Measurements from ENCODE around the gene CDK12. TPM values are rescaled to one million over a fixed set of nuclear protein-coding genes. Genes with fewer than 3 reads are reported as not detected.

The CDK12 gene
- total RNA-seq, 4 donors from 2014 or later = 28.2 to 35.2 (median 30.4) TPM

DNA sequence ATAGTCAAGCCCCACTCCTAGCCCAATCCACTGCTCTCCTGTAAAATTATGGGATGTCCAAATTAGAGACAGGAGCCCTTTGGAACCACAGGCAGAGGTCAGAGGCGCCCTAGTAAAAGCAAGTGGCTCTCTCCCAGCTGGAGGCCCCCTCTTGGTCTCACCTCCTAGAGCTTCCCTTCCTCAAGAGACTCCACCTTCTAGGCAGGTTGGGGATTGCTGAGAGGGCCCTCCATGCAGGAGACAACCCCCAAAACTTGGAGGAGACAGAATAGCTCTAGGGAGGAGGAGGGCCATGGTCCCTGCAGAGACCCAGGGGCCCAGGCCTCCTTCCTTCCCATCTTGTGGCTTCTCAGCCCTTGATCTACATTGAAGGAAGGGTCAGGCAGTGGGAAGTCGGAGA, 117.0 kb downstream of the CDK12 start:
- Histone ChIP-seq H3K27me3 (peaks cover 0 to 19% (median 0%) of the 10 kb centered on the region in 4 donors), H3K9me3 (no peaks in the 10 kb centered on the region), H3K27ac (replicated peaks in 1 of 4) (no peak overlapping the region), H3K4me1 (peaks cover 9 to 15% (median 13%) of the 10 kb centered on the region in 4 donors), H3K36me3 (no peaks in the 10 kb centered on the region), H3K4me3 (no peak overlapping the region)
- TF ChIP-seq EP300 (IDR thresholded peaks at IDR 0.05) (no peak), POLR2A (IDR thresholded peaks at IDR 0.05; ENCODE audit: low read depth) (no peak), POLR2AphosphoS5 (IDR thresholded peaks at IDR 0.05) (no peak)
- TF ChIP-seq, protein P1, sequence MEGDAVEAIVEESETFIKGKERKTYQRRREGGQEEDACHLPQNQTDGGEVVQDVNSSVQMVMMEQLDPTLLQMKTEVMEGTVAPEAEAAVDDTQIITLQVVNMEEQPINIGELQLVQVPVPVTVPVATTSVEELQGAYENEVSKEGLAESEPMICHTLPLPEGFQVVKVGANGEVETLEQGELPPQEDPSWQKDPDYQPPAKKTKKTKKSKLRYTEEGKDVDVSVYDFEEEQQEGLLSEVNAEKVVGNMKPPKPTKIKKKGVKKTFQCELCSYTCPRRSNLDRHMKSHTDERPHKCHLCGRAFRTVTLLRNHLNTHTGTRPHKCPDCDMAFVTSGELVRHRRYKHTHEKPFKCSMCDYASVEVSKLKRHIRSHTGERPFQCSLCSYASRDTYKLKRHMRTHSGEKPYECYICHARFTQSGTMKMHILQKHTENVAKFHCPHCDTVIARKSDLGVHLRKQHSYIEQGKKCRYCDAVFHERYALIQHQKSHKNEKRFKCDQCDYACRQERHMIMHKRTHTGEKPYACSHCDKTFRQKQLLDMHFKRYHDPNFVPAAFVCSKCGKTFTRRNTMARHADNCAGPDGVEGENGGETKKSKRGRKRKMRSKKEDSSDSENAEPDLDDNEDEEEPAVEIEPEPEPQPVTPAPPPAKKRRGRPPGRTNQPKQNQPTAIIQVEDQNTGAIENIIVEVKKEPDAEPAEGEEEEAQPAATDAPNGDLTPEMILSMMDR (IDR thresholded peaks at IDR 0.05) = no peak
- 90% methylated on average over 2 of the region's 2 CpGs for WGBS
- no peak for DNase-seq (ENCODE audit: extremely low spot score)
- intact Hi-C loops (cut with DNase I) = no loop called here

DNA sequence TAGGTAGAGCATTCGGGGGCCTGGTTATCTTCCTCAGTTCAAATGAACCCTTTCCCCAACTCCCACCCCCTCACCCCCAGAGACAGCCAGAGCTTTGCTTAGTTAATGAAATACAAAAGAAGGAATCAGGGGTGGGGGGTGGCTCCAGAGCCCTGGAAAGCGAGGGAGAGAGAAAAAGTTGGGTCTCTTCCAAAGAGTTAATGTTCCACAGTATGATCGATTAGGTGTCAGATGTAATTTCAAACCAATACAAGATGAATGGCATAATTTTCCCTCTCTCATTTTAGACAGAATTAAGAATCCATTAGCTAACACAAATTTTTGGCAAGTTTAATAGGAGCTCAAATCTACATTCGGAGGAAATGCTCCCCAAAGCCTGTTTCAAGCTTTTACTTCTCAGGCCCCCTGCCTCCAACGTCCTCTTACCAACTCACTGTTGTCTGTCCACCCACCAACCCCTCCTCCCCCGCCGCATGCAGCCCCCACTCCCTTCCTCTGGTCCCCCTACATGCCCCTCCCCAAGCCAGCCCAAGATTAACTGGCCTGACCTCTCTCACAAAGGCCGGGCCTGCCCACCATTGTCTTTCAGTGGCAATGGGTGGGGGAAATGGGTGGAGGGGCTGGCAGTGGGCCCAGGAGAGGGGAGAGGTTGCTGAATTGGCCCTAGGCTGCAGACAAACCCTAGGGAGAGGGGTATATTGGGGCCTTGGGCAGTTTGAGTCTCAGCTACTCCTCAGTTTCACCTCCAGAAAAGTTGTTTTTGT, 118.2 kb downstream of the CDK12 start:
- no peaks in the 10 kb centered on the region for H3K36me3 ChIP-seq
- H3K27me3 ChIP-seq = peaks cover 0 to 19% (median 0%) of the 10 kb centered on the region in 4 donors
- no peak overlapping the region for H3K27ac ChIP-seq (replicated peaks in 1 of 4)
- DNase-seq (ENCODE audit: extremely low spot score) = no peak
- TF ChIP-seq POLR2AphosphoS5 (IDR thresholded peaks at IDR 0.05) (no peak), POLR2A (IDR thresholded peaks at IDR 0.05; ENCODE audit: low read depth) (no peak), EP300 (IDR thresholded peaks at IDR 0.05) (no peak)
- TF ChIP-seq, protein P1 (IDR thresholded peaks at IDR 0.05) = no peak
- intact Hi-C loops (cut with DNase I) = no loop called here
- no peak overlapping the region for H3K4me3 ChIP-seq
- H3K9me3 ChIP-seq = no peaks in the 10 kb centered on the region
- peaks cover 0 to 6% (median 6%) of the 10 kb centered on the region in 4 donors for H3K4me1 ChIP-seq
- 59% methylated on average over 8 of the region's 8 CpGs for WGBS

GRCh38 chr17:39580082-39580468, 118.8 kb downstream of the CDK12 start:
- Histone ChIP-seq H3K4me1 (peaks cover 0 to 6% (median 6%) of the 10 kb centered on the region in 4 donors), H3K9me3 (no peaks in the 10 kb centered on the region), H3K4me3 (no peak overlapping the region), H3K27me3 (peaks cover 0 to 19% (median 0%) of the 10 kb centered on the region in 4 donors), H3K27ac (replicated peaks in 1 of 4) (no peak overlapping the region), H3K36me3 (no peaks in the 10 kb centered on the region)
- DNase-seq (ENCODE audit: extremely low spot score) = no peak
- intact Hi-C loops (cut with DNase I) = no loop called here
- TF ChIP-seq EP300 (IDR thresholded peaks at IDR 0.05) = no peak
- no peak for TF ChIP-seq POLR2AphosphoS5 (IDR thresholded peaks at IDR 0.05)
- no peak for TF ChIP-seq POLR2A (IDR thresholded peaks at IDR 0.05; ENCODE audit: low read depth)
- TF ChIP-seq, protein P1 (IDR thresholded peaks at IDR 0.05) = no peak
- 85% methylated on average over 7 of the region's 7 CpGs for WGBS

DNA sequence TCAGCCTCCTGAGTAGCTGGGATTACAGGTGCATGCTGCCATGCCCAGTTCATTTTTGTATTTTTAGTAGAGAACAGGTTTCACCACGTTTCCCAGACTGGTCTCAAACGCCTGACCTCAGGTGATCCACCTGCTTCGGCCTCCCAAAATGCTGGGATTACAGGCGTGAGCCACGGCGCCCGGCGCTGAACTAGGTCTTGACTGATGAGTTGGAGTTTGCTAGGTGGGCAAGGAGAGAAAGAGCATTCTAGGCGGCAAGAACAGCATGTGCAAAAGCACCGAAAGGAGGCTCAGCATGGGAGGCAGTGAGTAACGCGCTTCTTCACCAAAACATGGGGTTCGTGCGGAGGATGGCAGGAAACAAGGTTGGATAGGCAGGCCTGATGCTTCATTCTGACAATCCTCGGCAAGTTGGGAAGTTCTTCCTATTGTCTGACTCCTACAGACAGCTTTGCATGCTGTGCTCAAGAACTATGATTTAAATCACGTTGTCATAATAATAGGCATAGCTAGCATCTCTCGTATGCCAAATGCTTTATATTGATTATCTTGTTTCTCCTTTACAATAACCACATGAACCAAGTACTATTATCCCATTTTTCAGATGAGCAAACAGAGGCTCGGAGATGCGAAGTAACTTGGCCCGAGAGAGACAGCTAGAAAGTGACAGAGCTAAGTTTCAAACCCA, 119.9 kb downstream of the CDK12 start:
- intact Hi-C loops (cut with DNase I) = no loop called here
- peaks cover 0 to 19% (median 0%) of the 10 kb centered on the region in 4 donors for H3K27me3 ChIP-seq
- H3K4me1 ChIP-seq = peaks cover 0 to 6% (median 6%) of the 10 kb centered on the region in 4 donors
- WGBS = 92% methylated on average over 20 of the region's 20 CpGs
- no peaks in the 10 kb centered on the region for H3K36me3 ChIP-seq
- H3K27ac ChIP-seq (replicated peaks in 1 of 4) = no peak overlapping the region
- DNase-seq (ENCODE audit: extremely low spot score) = no peak
- TF ChIP-seq POLR2AphosphoS5 (IDR thresholded peaks at IDR 0.05) = no peak
- TF ChIP-seq POLR2A (IDR thresholded peaks at IDR 0.05; ENCODE audit: low read depth) = no peak
- TF ChIP-seq EP300 (IDR thresholded peaks at IDR 0.05) = no peak
- TF ChIP-seq, protein P1 (IDR thresholded peaks at IDR 0.05) = no peak
- no peaks in the 10 kb centered on the region for H3K9me3 ChIP-seq
- no peak overlapping the region for H3K4me3 ChIP-seq
